RKO (cell line): Measurements from ENCODE around the gene HIPK2.

Source experiments
- DNase-seq: peaks from one replicate; pipeline ENCODE4 v3.0.0-alpha.2; 2016; ENCODE audit warnings: low spot score

Gene HIPK2

DNA sequence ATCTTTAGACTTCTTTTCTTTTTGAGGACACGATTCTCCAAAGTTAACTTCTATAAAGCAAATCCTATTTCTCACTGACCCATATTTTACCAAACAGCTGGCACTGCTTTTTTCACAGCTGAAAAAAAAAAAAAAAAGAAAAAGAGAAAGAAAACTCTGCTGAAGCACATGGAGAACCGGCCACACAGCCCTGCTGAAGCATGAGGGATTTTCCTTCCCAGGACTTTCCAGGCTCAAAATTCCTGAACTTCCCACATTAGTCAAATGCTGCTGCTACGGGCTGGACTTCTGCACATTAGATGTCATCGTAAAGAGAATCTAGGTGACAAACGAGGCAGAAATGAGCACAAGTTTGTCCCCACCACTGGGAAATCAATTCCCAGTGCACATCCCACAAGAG lies 25.2 kb downstream of the HIPK2 start:
- no peak for DNase-seq

DNA sequence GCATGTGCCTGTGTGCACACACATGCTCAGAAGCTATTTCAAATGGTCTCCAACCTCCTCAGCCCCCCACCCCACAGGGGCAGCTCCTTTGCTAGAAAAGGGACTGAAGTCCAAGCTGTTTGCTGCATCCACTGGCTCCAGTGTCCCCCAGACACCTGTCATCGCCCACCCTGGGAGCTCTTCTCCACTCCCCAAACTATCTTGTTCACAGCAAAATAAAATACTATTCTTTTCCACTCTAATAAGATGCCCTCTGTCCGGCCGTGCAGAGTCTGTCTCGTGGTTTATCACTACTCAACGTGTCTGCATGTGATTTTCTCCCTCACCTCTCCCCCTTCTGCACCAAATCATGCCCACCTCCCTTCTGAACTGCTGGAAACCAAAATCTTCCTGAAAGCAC lies 25.6 kb downstream of the HIPK2 start:
- DNase-seq = no peak

DNA sequence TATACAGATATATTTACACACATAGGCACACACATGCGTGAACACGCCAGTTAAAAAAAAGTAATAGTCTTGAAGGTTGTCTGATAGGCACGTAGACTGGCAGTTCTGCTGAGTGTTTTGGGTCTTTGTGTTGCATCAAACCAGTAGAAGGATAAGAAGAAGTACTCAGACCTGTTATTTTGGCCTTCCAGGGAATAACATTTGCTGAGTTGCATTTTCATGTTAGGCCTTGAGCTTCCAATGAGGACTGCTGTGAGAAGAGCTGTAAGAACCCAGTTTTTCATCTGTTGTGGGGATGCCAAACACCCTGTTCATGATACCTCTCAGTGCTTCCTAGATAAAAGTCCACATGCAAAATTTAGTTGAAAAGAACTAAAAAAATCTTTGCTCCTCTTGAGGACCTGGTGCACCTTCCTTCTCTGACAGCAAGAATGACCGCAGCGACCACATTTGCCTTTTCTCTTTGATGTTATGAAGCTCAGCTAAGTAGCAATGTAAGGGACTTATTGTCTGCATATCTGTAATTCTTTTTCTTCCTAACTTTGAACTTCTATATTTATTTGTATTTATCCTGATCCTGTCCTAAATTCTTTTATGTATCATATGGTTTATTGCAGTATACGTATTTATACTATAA lies 27.2 kb downstream of the HIPK2 start:
- no peak for DNase-seq

DNA sequence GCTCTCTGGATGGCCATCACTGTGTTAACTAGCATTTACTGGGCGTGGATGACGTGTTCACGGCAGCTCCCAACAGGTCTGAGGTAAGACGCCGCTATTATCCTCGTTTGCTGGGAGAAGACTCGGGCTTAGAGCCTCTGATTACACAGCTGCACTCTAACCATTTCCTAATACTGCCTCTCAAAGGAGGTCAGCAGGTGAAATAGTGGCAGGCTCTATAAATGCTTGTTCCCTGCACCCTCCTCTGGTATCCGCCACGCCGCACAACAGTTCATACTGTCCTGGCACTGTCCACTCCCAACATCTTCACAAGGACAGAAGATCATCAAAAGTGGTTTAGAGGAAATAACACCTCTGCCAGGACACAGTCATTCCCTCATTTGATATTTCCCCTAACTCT lies 28.3 kb downstream of the HIPK2 start:
- no peak for DNase-seq

DNA sequence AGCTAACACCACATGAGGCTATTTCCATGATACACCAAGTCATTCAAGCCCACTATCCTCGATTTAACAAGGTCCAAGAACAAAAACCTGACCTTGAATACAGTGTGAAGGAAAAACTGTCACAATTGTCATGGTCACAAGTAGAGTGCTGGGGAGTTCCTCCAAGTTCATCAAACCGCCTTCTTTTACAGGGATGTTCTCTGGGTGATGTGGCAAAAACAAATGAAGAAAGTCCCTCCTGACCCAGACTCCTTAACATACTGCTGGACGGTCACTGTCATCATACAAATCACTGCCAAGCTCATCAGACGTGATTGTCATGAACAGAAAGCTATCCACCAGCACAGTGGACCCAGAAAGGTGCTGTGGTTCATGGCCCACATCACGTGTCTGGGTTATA lies 28.9 kb downstream of the HIPK2 start:
- no peak for DNase-seq

DNA sequence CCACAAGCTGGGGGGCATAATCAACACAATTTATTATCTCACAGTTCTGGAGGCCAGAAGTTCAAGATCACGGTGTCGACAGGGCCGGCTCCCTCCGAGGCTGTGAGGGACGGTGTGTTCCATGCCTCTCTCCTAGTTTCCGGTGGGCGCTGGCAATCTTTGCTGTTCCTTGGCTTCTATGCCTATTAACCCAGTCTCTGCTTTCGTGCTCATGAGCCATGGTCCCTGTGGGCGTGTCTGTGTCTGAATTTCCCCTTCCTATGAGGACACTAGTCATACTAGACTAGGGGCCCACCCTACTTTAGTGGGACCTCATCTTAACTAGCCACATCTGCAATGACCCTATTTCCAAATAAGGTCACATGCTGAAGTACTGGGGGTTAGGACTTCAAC lies 29.4 kb downstream of the HIPK2 start:
- DNase-seq = no peak

DNA sequence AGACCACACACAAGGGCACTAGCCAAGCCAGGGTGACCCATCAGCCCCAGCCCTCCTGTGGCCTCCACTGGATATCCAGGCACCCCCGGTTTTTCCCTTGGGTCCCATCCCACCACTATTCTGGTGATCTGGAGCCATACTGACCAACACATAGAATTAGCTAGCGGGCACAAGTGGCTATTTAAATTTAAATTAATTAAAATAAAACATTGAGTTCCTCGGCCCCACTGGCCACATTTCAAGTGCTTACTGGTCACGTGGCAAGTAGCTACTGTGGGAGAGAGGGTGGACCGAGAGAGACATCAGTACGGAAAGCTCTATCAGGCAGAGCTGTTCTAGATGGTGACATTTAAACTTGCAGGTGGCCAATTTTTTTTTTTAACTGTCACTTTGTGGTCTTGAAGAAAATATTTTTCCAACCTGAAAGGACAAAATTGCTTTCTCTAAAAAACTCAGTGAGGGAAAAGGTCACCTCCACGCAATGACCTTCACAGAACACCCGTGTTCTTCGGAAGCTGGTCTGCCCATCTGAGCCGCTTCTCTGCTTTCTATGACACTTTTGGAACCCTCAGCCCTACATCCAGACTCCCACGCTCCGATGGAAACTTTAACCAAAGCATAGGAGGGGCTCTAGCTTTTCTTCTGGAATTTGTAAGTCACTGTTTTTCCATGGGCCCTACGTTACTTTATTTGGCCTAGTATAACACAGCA lies 30.0 kb downstream of the HIPK2 start:
- no peak for DNase-seq

DNA sequence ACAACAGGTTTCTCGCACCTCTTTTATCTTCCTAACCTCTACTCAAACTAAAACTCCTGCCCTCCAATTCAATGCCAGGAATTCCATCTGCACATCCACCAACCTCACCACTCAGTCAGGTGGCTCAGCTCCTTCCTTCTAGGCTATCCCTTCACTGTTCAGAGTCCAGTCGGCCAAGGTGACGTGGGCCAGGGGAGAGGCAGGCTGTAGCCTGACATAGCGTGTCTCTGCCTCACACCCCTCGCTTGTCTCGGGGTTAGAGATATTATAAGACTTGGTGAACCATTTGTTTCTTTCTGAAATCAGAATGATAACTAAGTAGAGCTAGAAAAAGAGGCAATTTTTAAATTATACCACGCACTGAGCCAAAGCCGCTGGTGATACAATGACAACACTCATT lies 31.1 kb downstream of the HIPK2 start:
- no peak for DNase-seq

DNA sequence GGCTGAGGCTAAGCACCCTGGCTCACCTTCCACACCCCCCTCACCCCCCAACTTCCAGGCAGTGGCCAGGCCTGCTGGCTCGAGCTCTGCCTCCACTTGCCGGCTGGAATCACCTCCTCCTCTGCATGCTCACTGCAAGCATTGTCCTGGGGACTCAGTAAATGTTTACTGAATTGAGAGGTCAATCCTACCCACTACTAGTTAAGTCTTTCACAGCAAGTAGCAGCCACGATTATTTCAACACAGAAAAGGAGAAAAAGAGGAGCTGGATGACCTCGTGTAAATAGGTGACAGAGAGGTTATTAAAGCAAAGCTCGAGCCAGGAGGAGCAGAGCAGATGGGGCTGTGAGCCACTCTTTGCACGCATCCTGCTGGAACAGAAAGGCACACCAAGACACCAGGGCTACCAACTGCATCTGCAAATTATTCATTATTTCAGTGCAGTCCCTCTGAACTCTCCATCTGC lies 32.1 kb downstream of the HIPK2 start:
- no peak for DNase-seq

DNA sequence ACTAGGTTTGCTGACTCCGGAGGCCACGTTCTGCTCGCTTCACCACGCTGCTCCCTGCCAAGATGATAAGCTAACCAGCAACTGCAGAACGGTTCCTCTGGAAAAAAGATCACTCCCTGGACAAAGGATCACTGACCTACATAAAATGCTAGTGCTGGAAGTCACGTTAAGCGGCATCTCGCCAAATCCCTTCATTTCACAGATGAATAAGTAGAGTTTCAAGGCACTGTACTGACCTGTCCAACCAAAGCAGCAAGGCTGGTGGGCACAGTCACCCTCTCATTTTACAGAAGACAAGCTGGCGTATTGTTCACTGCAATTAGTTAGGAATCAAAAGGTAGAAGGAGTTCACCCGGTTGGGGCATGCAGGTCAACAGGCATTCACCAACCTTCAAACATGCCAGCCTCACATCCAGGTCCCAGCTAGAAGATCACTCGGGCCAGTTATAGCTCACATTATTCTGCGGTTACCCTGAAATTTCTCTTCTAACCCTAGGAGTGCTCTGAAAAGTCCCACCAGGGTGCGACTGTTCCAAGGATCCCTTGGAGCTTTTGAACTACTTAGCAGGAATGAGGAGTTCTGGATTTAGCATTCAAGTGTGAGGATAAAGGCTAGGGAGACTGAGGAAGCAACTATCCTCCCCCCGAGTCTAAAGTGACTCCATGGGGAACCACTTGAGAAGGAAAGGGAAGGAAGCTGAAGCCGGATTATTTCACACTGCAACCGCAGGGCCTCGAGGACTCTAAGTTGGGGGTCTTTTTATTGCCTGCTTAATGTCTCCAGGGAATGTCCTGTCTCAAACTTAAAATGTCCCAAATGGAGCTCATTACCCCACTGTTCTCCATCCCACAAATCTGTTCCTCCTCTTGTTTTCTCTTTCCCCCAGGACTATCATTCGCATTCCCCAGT lies 32.8 kb downstream of the HIPK2 start:
- DNase-seq = no peak

DNA sequence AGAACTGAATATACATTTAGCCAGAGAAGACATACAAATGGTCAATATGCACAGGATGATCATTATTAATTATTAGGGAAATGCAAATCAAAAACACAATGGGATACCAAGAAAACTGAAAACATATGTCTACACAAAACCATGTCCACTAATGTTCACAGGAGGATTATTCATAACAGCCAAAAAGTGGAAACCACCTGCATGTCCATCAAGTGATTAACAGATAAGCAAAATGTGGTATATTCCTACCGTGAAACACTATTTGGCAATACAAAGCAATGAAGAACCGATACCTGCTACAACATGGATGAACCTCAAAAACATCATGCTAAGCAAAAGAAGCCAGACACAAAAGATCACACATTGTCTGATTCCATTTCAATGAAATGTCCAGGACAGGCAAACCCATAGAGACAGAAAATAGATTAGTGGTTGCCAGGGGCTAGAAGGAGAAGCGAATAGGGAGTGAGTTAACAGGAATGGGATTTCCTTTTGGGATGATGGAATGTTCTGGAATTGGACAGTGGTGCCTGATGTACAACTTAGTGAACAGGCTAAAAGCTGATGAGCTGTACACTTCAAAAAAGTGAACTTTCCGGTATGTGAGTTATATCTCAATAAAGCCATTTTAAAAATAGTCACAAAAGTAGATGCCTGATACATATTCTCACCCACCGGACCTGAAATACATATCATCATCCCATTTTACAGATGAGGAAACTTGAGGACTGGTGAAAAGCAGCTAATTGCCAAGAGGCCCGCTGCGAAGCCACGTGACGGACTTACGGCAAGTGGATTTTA lies 33.6 kb downstream of the HIPK2 start:
- no peak for DNase-seq

DNA sequence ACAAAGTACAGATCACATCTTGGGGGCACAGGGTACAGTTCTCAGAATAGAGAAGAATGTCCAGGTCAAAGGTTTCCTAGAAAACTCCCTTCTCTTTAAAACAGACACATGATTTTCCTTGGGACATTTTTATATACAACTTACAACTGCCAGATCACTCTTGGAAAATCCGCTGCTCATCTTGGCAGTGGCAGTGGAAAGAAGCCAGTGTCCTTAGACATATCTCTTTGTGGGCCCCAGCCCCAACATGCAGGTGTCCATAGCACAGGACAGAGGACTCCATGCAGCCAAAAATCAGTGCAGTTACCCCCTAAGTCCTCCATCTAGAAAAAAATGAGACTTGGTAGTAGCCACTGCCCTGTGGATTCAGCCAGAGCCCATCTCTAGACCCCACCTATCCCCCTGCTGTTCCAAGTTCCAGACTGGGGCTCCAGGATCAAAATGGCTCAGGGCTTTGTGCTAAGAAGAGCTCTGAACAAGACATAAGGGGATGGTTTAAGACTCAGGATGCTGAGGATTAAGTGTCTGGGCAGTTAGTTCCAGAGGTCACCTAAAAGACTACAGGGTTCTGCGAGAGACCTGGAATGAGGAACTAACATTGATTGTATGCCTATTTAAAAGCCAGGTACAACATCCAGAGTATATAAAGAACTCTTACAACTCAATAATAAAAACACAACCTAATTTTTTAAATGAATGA lies 34.4 kb downstream of the HIPK2 start:
- no peak for DNase-seq

DNA sequence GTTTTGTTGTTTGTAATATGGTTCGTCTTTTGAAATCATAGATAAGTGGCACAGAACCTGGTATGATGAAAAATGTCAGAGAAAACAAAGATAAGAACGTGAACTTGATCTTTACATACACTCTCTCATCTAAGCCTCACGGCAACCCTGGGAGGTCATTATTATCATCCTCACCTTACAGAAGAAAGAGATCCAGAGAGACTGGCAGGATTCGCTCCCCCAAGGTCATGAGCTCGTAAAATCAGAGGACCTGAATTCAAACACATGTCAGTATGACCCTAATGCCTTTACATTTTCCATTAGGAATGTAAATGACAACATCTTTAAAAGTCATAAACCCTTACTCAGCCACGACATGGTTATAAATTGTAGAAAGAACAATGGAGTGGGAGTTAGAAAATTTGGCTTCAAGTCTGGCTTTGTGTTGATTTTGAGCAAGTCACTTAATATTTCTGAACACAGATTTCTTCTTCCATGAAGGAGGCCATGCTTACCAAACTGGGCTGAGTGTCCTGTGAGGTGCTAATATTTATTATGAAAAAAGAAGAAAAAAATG lies 35.9 kb downstream of the HIPK2 start:
- DNase-seq = no peak

DNA sequence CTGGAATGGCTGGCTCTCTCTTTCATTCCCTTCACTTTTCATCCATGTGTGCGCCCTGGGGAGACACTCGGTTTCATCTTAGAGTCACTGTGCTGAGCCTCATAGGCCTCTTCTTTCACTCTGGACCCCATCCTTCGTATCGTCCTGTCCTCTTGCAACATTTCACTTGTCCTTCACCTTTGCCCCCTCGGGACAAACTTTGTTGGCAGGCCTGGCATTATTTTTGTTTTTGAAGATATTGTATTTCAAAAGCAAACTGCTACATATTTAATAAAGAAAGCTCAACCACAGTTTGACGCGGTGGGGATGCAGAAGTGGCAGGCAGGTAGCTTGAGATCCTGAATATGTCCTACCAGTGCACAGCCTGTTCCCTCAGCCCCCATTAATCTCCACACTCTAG lies 36.6 kb downstream of the HIPK2 start:
- DNase-seq = no peak

DNA sequence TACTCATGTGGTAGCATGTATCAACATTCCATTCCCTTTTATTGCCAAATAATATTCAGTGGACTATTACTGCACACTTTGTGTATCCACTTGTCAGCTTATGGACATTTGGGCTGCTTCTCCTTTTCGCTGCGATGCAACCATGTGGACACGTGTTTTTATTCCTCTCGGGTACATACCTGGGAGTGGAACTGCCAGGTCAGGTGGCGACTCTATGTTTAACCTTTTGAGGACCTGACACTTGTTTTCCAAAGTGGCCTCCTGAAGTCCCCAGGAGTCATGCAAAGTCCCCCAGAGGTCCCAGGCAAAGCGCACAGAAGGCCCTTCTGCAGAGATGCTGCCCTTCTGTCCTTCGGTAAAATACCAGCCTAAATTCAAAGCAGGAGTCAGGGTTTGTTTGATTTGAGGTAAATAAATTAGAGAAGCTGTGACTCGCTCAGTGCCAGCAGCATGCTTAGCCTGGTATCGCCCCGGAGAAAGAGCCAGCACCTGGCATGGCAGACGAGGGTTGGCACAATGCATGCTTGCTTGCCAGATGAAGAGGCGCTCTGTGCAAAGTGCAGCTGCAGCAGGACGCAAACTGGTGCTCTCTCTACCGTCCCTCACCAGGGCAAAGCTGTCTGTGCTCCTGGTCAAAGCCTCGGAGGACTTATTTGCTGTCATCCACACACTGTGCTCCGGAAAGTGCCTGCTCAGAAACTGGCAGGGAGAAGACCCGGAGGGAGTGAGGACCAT lies 37.8 kb downstream of the HIPK2 start:
- DNase-seq = no peak

DNA sequence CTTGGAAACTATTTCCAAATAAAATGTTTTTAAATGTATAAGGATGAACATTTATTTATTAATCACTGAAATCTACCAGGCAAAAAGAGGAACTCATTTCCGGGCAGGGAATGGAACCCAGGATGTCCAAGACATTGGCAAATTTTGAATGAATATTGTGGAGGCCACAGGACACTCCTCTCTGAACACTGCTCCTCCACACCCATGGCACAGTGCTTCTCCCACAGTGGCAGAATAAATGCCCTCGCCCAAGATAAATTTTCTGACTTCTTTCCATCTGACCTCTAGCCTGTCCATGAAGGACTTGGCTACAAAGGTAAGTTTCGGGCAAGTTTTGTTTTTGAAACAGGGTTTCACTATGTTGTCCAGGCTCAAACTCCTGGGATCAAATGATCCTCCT lies 39.0 kb downstream of the HIPK2 start:
- no peak for DNase-seq

DNA sequence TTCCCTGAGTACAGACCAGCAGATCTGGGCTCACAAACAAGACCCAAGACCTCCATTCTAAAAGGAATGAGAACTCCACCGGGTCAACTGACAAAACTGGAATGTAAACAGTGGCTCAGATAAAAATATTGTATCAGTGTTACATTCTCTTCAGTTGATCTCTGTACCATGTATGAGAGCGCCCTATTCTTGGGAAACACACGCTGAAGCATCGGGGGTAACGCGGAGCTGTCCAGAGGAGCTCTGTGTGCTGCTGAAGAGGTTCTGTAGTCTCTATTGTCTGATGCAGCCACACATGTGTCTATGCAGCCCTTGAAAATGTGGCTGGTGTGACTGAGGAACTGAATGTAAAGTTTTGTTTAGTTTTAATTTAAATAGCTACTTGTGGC lies 39.7 kb downstream of the HIPK2 start:
- no peak for DNase-seq

DNA sequence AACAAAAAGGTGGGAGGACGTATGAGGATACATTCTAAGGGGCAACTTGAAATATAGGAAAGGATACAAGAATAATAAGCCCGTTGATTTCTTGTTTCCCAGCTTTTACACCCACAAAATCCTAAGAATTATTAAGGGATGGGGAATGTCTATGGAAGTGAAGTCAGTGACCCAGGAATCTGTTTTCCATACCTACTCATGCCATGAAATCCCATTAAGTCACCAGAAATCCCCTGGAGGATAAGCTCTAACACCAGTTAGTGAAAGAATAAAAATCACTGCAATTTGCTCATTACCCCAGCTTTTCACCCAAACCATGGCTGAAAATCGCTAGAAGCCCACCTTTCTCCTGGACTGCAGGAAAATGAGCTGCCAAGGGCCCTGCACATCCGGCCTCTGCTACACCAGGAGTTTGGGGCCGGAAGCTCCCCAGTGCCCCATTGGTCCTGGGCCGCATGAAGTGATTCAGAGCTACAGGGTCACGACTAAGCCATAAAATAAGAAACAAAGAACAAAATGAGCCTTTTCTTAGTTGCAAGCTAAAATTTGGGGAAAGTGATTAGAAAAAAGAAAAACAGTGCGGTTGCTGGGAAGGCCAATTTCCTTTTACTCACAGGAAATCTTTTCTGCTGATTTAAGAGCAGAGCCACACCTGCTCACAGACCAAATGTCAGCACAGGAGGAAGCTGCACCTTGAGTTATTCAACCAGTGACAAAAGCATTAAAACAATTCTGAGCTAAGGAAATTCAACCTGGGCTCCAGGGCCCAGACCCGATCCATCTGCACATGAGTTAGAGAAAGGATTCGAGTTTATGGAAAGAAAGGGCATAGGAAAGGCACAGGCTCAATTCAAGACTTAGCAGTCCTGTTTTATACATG lies 40.3 kb downstream of the HIPK2 start:
- DNase-seq = no peak

DNA sequence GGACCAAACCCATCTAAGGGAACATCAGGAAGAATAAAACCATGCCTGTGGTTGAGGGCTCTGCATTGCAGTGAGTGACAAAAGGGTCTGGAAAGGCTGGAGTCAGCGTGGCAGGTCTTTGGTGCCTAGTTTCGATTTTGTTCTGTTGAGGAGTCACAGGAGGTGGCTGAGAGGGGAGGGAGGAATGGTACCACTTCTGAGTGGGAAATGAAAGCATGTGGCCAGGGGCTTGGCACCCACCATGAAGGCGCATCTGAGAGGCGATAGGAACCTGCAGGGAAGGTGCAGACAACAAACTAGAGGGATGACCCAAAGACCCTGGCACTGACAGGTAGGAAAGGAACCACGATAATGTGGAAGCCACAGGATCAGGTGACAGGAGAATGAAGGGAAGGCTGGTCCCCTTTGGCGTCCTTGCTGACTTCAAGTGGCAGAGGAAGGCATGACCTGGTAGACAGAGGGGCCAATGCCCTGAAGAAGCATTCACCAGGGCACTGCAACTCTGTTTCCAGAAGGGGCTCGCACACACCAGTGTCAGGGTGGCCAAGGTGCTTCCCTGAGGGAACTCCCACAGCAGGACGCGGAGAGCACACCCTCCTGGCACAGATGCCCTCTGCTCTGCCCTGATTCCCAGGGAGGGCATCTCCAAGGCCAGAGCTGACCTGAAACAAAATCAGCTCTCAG lies 41.7 kb downstream of the HIPK2 start:
- DNase-seq = no peak
